GM12891 (cell line): ENCODE measurements around the gene KAT2B.

ENCODE experiments used
- POLR2A ChIP-seq: IDR thresholded peaks from 2 replicates; pipeline ENCODE4 v1.6.1; 2011; ENCODE audit warnings: low read depth, low read length, control low read depth
- TAF1 ChIP-seq: IDR thresholded peaks from 2 replicates; pipeline ENCODE4 v1.6.1; 2011; ENCODE audit warnings: low read depth, low read length, control low read depth

DNA sequence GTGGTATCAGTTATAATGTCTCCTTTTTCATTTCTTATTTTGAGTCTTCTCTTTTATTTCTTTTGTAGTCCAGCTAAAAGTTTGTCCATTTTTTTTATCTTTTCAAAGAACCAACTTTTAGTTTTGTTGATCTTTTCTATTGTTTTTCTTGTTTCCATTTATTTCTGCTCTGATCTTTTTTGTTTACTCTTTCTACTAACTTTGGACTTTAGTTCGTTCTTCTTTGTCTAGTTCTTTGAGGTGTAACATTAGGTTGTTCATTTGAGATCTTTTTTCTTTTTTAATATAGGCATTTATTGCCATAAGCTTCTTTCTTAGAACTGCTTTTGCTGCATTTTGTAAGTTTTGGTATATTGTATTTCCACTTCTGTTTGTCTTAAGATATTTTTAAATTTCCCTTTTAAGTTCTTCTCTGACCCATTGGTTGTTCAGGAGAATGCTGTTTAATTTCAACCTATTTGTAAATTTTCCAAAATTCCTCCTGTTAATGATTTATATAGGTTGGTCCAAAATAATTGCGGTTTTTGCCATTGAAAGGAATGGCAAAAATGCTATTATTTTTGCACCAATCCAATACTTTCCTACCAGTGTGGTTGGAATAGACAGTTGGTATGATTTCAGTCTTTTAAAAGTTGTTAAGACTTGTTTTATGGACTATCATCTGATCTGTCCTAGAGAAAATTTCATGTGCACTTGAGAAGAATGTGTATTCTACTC lies 51.2 kb downstream of the KAT2B start:
- TF ChIP-seq POLR2A (no peak), TAF1 (no peak)
